Measurements from ENCODE around the gene ZNF219. TPM values are rescaled to one million over a fixed set of nuclear protein-coding genes. Genes with fewer than 3 reads are reported as not detected.
A peak's percentile ranks its signal among the peaks of the same experiment; 100 is the strongest.

ZNF219 gene
- total and polyA plus RNA-seq, 2 of the 13 experiments (the other 11 are each of a cell fraction or from before 2014, with no cell fraction given): 34.5 to 36.6 TPM

GRCh38 chr14:21120686-21121085 is 22.2 kb upstream of the ZNF219 start:
- FAIRE-seq: no peak
- CTCF ChIA-PET (ENCODE audit: low intra/inter-chr PET ratio, low total read pairs): no interaction called here
- Histone ChIP-seq H3K27me3 (ENCODE audit: control insufficient read depth in 1 of 2, insufficient read depth in 2 of 2, low read length in 2 of 2) (no peaks in the 10 kb centered on the region), H2AFZ (ENCODE audit: low read length) (no peak overlapping the region), H3K4me3 (replicated peaks in 1 of 3; ENCODE audit: insufficient read depth in 1 of 3, low read depth in 2 of 3, low read length in 3 of 3) (no peak overlapping the region), H3K9me3 (ENCODE audit: low read length) (no peaks in the 10 kb centered on the region), H3K9ac (ENCODE audit: insufficient read depth, low read depth, low read length) (no peak overlapping the region), H4K20me1 (ENCODE audit: insufficient read depth, low read length) (no peaks in the 10 kb centered on the region), H3K4me1 (ENCODE audit: insufficient read depth, low read length) (peaks cover 12% of the 10 kb centered on the region; the same call in 1 of the 2 replicates), H3K4me2 (ENCODE audit: low read depth, low read length) (no peak overlapping the region), H3K36me3 (replicated peaks in 1 of 2; ENCODE audit: control insufficient read depth in 1 of 2, insufficient read depth in 2 of 2, low read length in 2 of 2) (no peaks in the 10 kb centered on the region), H3K79me2 (ENCODE audit: insufficient read depth, low read length) (no peaks in the 10 kb centered on the region), H3K27ac (ENCODE audit: extremely low read length, insufficient read depth, low read length) (no peak overlapping the region)
- DNase-seq (ENCODE audit: low spot score): no peak
- 37% methylated on average over 6 of the region's 6 CpGs for WGBS (ENCODE audit: low lambda C conversion rate)
- intact Hi-C loops (cut with micrococcal nuclease; ENCODE audit: unreplicated experiment) (no loop called here), in situ Hi-C loops (cut with HindIII; ENCODE audit: extremely low pct_ligation_motif_present, low pct_unique_long_range_greater_than_20kb) (no loop called here)
- 0 out of 2 replicates have a peak, but pooled peaks have one; percentile 21 for TF ChIP-seq RARA (CRISPR knock-in tag; IDR thresholded peaks at IDR 0.05)
- TF ChIP-seq ZNF691 (CRISPR knock-in tag; IDR thresholded peaks at IDR 0.05; ENCODE audit: borderline replicate concordance, low read depth): no peak
- POLR2A ChIA-PET: no interaction called here
- ATAC-seq: no peak
- BruUV-seq (replicated peaks): no TSS peak

DNA sequence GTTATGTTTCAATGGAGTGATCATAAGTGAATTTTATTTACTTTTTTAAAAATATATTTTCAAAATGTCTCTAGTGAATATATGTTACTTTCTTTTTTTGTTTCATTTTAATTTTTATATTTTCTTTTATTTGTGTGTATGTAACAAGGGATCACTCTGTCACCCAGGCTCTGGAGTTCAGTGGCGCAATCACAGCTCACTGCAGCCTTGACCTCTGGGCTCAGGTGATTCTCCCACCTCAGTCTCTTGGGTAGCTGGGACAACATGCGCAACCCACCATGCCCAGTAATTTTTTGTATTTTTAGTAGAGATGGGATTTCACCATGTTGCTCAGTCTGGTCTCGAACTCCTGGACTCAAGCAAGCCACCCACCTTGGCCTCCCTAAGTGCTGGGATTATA is 20.5 kb upstream of the ZNF219 start:
- in situ Hi-C loops (cut with HindIII; ENCODE audit: extremely low pct_ligation_motif_present, low pct_unique_long_range_greater_than_20kb): no loop called here
- no peaks in the 10 kb centered on the region for H3K9me3 ChIP-seq (ENCODE audit: low read length)
- no peaks in the 10 kb centered on the region for H4K20me1 ChIP-seq (ENCODE audit: insufficient read depth, low read length)
- no peak overlapping the region for H3K27ac ChIP-seq (ENCODE audit: extremely low read length, insufficient read depth, low read length)
- no peak overlapping the region for H3K9ac ChIP-seq (ENCODE audit: insufficient read depth, low read depth, low read length)
- DNase-seq (ENCODE audit: low spot score): no peak
- peaks cover 12% of the 10 kb centered on the region; the same call in 1 of the 2 replicates for H3K4me1 ChIP-seq (ENCODE audit: insufficient read depth, low read length)
- intact Hi-C loops (cut with micrococcal nuclease; ENCODE audit: unreplicated experiment): no loop called here
- BruUV-seq (replicated peaks): no TSS peak
- H3K36me3 ChIP-seq (replicated peaks in 1 of 2; ENCODE audit: control insufficient read depth in 1 of 2, insufficient read depth in 2 of 2, low read length in 2 of 2): no peaks in the 10 kb centered on the region
- H3K79me2 ChIP-seq (ENCODE audit: insufficient read depth, low read length): no peaks in the 10 kb centered on the region
- ChIA-PET POLR2A (interaction anchor here (2.0 kb wide), 1 partner anchor 15 kb away, joined by 8 read pairs; no protein-coding TSS in a partner anchor), CTCF (ENCODE audit: low intra/inter-chr PET ratio, low total read pairs) (no interaction called here)
- FAIRE-seq: no peak
- 51% methylated on average over 3 of the region's 3 CpGs for WGBS (ENCODE audit: low lambda C conversion rate)
- no peak overlapping the region for H3K4me2 ChIP-seq (ENCODE audit: low read depth, low read length)
- ATAC-seq: 0 out of 3 replicates have a peak, but pooled peaks have one; percentile 37
- no peak overlapping the region for H2AFZ ChIP-seq (ENCODE audit: low read length)
- no peak overlapping the region for H3K4me3 ChIP-seq (replicated peaks in 1 of 3; ENCODE audit: insufficient read depth in 1 of 3, low read depth in 2 of 3, low read length in 3 of 3)
- no peaks in the 10 kb centered on the region for H3K27me3 ChIP-seq (ENCODE audit: control insufficient read depth in 1 of 2, insufficient read depth in 2 of 2, low read length in 2 of 2)
- TF ChIP-seq RXRB (CRISPR knock-in tag; IDR thresholded peaks at IDR 0.05; ENCODE audit: borderline replicate concordance) (peak; percentile 51; the same call in 1 of the 2 replicates), ZNF451 (CRISPR knock-in tag; IDR thresholded peaks at IDR 0.05) (no peak), SALL1 (CRISPR knock-in tag; IDR thresholded peaks at IDR 0.05) (peak; percentile 47; the same call in 1 of the 2 replicates), ARID5B (CRISPR knock-in tag; IDR thresholded peaks at IDR 0.05) (peak; percentile 48; the same call in 1 of the 2 replicates), ZNF704 (CRISPR knock-in tag; IDR thresholded peaks at IDR 0.05; ENCODE audit: borderline replicate concordance) (no peak), ZNF260 (CRISPR knock-in tag; IDR thresholded peaks at IDR 0.05; ENCODE audit: borderline replicate concordance, low read depth) (no peak)
- TF ChIP-seq, protein P1, sequence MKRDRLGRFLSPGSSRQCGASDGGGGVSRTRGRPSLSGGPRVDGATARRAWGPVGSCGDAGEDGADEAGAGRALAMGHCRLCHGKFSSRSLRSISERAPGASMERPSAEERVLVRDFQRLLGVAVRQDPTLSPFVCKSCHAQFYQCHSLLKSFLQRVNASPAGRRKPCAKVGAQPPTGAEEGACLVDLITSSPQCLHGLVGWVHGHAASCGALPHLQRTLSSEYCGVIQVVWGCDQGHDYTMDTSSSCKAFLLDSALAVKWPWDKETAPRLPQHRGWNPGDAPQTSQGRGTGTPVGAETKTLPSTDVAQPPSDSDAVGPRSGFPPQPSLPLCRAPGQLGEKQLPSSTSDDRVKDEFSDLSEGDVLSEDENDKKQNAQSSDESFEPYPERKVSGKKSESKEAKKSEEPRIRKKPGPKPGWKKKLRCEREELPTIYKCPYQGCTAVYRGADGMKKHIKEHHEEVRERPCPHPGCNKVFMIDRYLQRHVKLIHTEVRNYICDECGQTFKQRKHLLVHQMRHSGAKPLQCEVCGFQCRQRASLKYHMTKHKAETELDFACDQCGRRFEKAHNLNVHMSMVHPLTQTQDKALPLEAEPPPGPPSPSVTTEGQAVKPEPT (CRISPR knock-in tag; IDR thresholded peaks at IDR 0.05; ENCODE audit: low read depth): no peak

Data from HepG2 (cell line).